Measurements from ENCODE around the gene BRD2.

The BRD2 gene

GRCh38 chr6:32967151-32968091 is 973 bp upstream of the BRD2 start:
- peak overlapping the region; percentile 75 for H3K4me3 ChIP-seq (ENCODE audit: low read length)
- no peaks in the 10 kb centered on the region for H3K9me3 ChIP-seq (replicated peaks; ENCODE audit: low read length)
- H3K36me3 ChIP-seq (ENCODE audit: insufficient read depth, low read length): peaks cover 8% of the 10 kb centered on the region
- no peaks in the 10 kb centered on the region for H3K27me3 ChIP-seq (ENCODE audit: control insufficient read depth, insufficient read depth, low read length)
- peak overlapping the region; percentile 97 for H3K9ac ChIP-seq (ENCODE audit: low read depth, low read length)
- peaks cover 14% of the 10 kb centered on the region for H3K4me1 ChIP-seq (ENCODE audit: control insufficient read depth, insufficient read depth, low read length)
- H3K4me2 ChIP-seq (ENCODE audit: low read length): peak overlapping the region; percentile 87

DNA sequence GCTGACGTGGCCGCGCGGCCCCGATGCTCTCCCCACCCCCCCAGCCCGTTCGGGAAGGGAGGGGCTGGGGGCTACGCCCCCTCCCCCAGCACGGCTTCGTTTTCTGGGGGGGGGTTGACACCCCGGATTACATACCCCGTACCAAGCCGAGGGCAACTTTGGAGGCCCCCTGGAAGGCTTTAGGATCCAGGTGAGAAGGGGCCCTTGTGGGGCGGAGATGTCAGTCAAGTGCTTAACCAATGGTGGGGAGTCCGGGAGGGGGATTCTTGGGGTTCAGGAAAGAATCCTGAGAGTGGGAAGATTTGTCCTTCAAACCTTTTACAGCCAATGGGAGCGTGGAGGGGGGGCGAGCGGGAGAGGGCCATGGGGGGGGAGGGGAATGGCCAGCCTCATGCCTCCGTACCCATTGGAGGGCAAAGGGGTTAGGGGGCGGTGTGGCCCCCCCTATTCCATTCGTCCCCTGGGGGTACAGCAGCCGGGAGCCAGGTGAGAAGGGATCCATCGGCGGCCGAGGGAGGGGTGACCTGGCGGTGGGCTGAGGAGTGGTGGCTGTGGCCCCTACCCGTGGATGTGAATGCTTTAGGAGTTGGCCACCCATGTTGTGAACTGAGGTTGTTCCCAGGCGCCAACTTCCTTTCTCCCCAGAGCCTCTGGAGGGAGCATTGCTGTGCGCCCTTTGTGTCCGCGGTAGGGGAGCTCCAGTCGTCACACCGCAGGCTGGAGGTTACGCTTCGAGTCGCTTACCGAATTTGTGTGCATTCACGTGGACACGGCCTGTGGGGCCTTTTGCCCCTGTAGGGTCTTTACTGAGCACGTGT is 682 bp downstream of the BRD2 start:
- no peaks in the 10 kb centered on the region for H3K27me3 ChIP-seq (ENCODE audit: control insufficient read depth, insufficient read depth, low read length)
- H3K4me1 ChIP-seq (ENCODE audit: control insufficient read depth, insufficient read depth, low read length): peaks cover 14% of the 10 kb centered on the region

DNA sequence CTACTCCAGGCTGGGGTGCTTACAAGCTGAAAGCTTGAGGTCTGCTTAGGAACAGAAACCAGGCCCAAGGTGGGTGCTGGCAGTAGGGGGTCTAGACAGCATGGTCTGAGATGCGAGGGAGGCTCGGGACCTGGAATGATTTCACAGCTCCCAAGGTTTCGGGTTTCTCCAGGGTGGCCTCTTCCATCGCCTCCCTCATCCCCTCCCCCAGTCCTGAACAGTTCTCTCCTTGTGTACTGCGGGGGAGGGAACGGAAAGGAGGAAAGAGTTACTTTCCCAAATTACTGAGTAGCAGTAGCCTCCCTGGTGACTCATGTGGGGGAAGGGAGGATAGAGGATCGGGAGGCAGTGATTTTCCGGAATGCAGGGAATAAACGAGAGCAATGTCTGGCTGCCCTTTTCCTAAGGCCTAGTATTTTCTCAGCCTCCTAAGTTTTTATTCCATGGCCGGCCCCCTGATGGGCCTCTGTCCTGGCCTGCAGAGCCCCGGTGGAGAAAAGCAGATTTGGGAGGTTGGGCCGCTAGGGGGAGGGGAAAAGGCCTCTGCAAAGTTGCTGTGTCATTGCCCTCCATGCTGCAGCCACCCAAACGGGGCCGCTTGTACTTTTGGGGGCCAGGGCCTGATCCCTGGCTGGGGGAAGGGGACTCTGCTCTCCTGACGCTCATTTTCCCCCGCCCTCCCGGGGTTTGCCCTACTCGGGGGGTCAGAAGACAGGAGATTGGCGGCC is 1.5 kb downstream of the BRD2 start:
- Histone ChIP-seq H3K9ac (ENCODE audit: low read depth, low read length) (peak overlapping the region; percentile 97), H3K4me1 (ENCODE audit: control insufficient read depth, insufficient read depth, low read length) (peaks cover 14% of the 10 kb centered on the region), H3K9me3 (replicated peaks; ENCODE audit: low read length) (no peaks in the 10 kb centered on the region), H3K36me3 (ENCODE audit: insufficient read depth, low read length) (peaks cover 33% of the 10 kb centered on the region), H3K4me2 (ENCODE audit: low read length) (peak overlapping the region; percentile 87), H3K27me3 (ENCODE audit: control insufficient read depth, insufficient read depth, low read length) (no peaks in the 10 kb centered on the region), H3K4me3 (ENCODE audit: low read length) (peak overlapping the region; percentile 75)

More for the DNA sequence above, 682 bp downstream of the BRD2 start:
- H3K4me2 ChIP-seq (ENCODE audit: low read length): peak overlapping the region; percentile 87
- H3K36me3 ChIP-seq (ENCODE audit: insufficient read depth, low read length): peaks cover 25% of the 10 kb centered on the region
- H3K9me3 ChIP-seq (replicated peaks; ENCODE audit: low read length): no peaks in the 10 kb centered on the region
- H3K4me3 ChIP-seq (ENCODE audit: low read length): peak overlapping the region; percentile 75
- peak overlapping the region; percentile 97 for H3K9ac ChIP-seq (ENCODE audit: low read depth, low read length)

DNA sequence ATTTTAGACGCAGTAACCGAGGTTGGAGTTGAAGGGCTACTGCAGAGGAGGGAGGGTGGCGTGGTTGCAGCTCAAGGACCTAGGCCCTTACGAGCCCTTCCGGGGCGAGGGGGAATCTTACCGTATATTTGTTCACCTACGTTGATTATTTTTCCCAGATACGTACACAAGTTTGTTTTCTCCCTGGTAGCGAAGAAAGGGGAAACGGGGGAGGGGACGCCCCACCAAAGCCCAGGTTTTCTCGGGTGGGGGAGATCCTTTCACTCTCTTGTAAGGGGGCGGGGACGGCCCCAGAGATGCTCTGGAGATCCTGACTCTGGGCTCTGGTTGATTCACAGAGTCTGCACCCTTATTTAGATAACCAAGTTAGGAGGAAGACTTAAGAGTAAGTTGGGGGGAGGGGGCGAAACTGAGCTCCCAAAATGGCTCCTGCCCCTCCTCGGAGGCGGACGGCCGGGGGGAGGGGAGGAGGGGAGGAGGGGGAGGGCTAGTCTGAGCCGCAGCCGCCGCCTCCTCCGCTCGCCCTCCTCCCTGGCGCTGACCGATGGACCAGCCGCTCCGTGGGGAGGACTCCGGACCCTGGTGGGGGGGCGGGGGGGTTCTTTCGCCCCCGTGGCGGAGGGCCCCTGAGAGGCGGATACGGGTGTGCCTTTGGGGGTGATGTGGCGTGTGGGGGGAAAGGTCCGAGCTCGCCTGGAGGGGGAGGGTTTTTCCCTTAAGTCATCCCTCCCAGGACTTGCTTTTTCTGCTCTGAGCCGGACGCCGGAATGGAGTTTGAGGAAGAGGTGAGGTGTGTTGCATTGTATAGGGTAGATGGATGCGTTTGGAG is 2.2 kb downstream of the BRD2 start:
- H3K4me1 ChIP-seq (ENCODE audit: control insufficient read depth, insufficient read depth, low read length): peaks cover 19% of the 10 kb centered on the region
- peak overlapping the region; percentile 75 for H3K4me3 ChIP-seq (ENCODE audit: low read length)
- no peaks in the 10 kb centered on the region for H3K9me3 ChIP-seq (replicated peaks; ENCODE audit: low read length)
- H3K36me3 ChIP-seq (ENCODE audit: insufficient read depth, low read length): peaks cover 40% of the 10 kb centered on the region
- H3K27me3 ChIP-seq (ENCODE audit: control insufficient read depth, insufficient read depth, low read length): no peaks in the 10 kb centered on the region
- peak overlapping the region; percentile 87 for H3K4me2 ChIP-seq (ENCODE audit: low read length)
- H3K9ac ChIP-seq (ENCODE audit: low read depth, low read length): peak overlapping the region; percentile 97

DNA sequence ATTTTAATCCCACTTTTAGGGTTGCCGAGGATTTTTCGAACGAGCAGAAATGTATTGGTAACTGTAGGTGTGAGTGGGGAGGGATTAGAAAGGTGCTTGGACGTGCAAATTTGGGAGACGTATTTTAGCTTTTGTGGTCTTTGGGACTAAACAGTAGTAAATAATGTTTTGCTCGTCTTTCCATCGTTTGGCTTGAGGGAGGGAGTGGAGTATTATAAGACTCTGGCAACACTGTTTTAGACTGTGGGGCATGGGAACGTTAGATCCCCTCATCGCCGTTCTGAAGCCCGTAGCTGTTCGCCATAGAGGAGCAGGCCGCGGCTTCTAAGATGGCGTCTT is 2.8 kb downstream of the BRD2 start:
- Histone ChIP-seq H3K4me3 (ENCODE audit: low read length) (peak overlapping the region; percentile 75), H3K9me3 (replicated peaks; ENCODE audit: low read length) (no peaks in the 10 kb centered on the region), H3K36me3 (ENCODE audit: insufficient read depth, low read length) (peaks cover 46% of the 10 kb centered on the region), H3K4me2 (ENCODE audit: low read length) (peak overlapping the region; percentile 84), H3K9ac (ENCODE audit: low read depth, low read length) (peak overlapping the region; percentile 97), H3K4me1 (ENCODE audit: control insufficient read depth, insufficient read depth, low read length) (peaks cover 25% of the 10 kb centered on the region), H3K27me3 (ENCODE audit: control insufficient read depth, insufficient read depth, low read length) (no peaks in the 10 kb centered on the region)

GRCh38 chr6:32971581-32972352 is 3.4 kb downstream of the BRD2 start:
- H3K36me3 ChIP-seq (ENCODE audit: insufficient read depth, low read length): peaks cover 52% of the 10 kb centered on the region
- peak overlapping the region; percentile 90 for H3K4me2 ChIP-seq (ENCODE audit: low read length)
- H3K9ac ChIP-seq (ENCODE audit: low read depth, low read length): peak overlapping the region; percentile 97
- no peaks in the 10 kb centered on the region for H3K27me3 ChIP-seq (ENCODE audit: control insufficient read depth, insufficient read depth, low read length)
- H3K4me1 ChIP-seq (ENCODE audit: control insufficient read depth, insufficient read depth, low read length): peaks cover 28% of the 10 kb centered on the region
- no peaks in the 10 kb centered on the region for H3K9me3 ChIP-seq (replicated peaks; ENCODE audit: low read length)
- peak overlapping the region; percentile 89 for H3K4me3 ChIP-seq (ENCODE audit: low read length)

GRCh38 chr6:32972353-32973143 is 4.2 kb downstream of the BRD2 start:
- no peaks in the 10 kb centered on the region for H3K27me3 ChIP-seq (ENCODE audit: control insufficient read depth, insufficient read depth, low read length)
- no peaks in the 10 kb centered on the region for H3K9me3 ChIP-seq (replicated peaks; ENCODE audit: low read length)
- peak overlapping the region; percentile 90 for H3K9ac ChIP-seq (ENCODE audit: low read depth, low read length)
- H3K36me3 ChIP-seq (ENCODE audit: insufficient read depth, low read length): peaks cover 60% of the 10 kb centered on the region
- peaks cover 26% of the 10 kb centered on the region for H3K4me1 ChIP-seq (ENCODE audit: control insufficient read depth, insufficient read depth, low read length)
- peak overlapping the region; percentile 90 for H3K4me2 ChIP-seq (ENCODE audit: low read length)
- peak overlapping the region; percentile 89 for H3K4me3 ChIP-seq (ENCODE audit: low read length)

GRCh38 chr6:32973144-32974015 is 5.0 kb downstream of the BRD2 start:
- H3K4me1 ChIP-seq (ENCODE audit: control insufficient read depth, insufficient read depth, low read length): peaks cover 25% of the 10 kb centered on the region
- peak overlapping the region; percentile 90 for H3K9ac ChIP-seq (ENCODE audit: low read depth, low read length)
- no peaks in the 10 kb centered on the region for H3K9me3 ChIP-seq (replicated peaks; ENCODE audit: low read length)
- peaks cover 68% of the 10 kb centered on the region for H3K36me3 ChIP-seq (ENCODE audit: insufficient read depth, low read length)
- no peaks in the 10 kb centered on the region for H3K27me3 ChIP-seq (ENCODE audit: control insufficient read depth, insufficient read depth, low read length)
- peak overlapping the region; percentile 90 for H3K4me2 ChIP-seq (ENCODE audit: low read length)
- peak overlapping the region; percentile 89 for H3K4me3 ChIP-seq (ENCODE audit: low read length)

DNA sequence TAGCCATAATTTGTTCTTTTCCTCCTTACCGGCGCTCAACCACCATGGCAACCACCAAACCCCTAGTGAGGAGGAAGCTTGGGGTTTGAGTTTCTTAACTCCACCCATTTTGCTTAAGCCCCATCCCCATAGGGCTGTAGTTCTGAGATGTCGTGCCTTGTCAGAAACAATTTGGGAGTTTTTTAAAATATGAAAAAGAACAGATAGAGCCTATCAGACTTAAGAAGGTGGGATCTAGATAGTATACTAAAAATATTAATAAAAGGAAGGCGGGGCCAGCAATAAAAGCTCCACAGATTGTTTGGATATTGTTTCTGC is 5.6 kb downstream of the BRD2 start:
- peaks cover 74% of the 10 kb centered on the region for H3K36me3 ChIP-seq (ENCODE audit: insufficient read depth, low read length)
- peak overlapping the region; percentile 90 for H3K9ac ChIP-seq (ENCODE audit: low read depth, low read length)
- peaks cover 25% of the 10 kb centered on the region for H3K4me1 ChIP-seq (ENCODE audit: control insufficient read depth, insufficient read depth, low read length)
- no peaks in the 10 kb centered on the region for H3K9me3 ChIP-seq (replicated peaks; ENCODE audit: low read length)
- peak overlapping the region; percentile 89 for H3K4me3 ChIP-seq (ENCODE audit: low read length)
- H3K27me3 ChIP-seq (ENCODE audit: control insufficient read depth, insufficient read depth, low read length): no peaks in the 10 kb centered on the region
- H3K4me2 ChIP-seq (ENCODE audit: low read length): peak overlapping the region; percentile 90
